Heart left ventricle (tissue), 16 donors: ENCODE results near the gene FAM227A. TPM values are rescaled to one million over a fixed set of nuclear protein-coding genes. Genes with fewer than 3 reads are reported as not detected.

Experiments used
- ATAC-seq, 4 donors: fragments of 200-7000 bp; cut with Tn5 transposase; one replicate each; pipeline ENCODE4 v1.9.1; 2020 to 2022; ENCODE audit warnings: moderate library complexity in 4 of 4, mild to moderate bottlenecking in 3 of 4, moderate number of reproducible peaks in 1 of 4
- DNase-seq, 5 donors: peaks; one replicate each; pipeline ENCODE4 v3.0.0-alpha.2; 2020
- H3K27ac ChIP-seq, 12 donors: fragments of 200-600 bp; sonication (generic) in 4 of 12; one replicate each; pipeline versions ENCODE4 v1.5.0 to v1.8.0; 2016 to 2022; ENCODE audit warnings: mild to moderate bottlenecking in 2 of 12
- H3K27me3 ChIP-seq, 9 donors: fragments of 200-600 bp; sonication (generic) in 2 of 9; one replicate each; pipeline versions ENCODE4 v1.5.1 to v1.8.0; 2016 to 2022; ENCODE audit warnings: mild to moderate bottlenecking in 3 of 9
- H3K36me3 ChIP-seq, 9 donors: fragments of 200-600 bp; sonication (generic) in 2 of 9; one replicate each; pipeline versions ENCODE4 v1.5.0 to v1.8.0; 2018 to 2022; ENCODE audit warnings: mild to moderate bottlenecking in 2 of 9
- H3K4me1 ChIP-seq, 12 donors: fragments of 200-600 bp; sonication (generic) in 4 of 12; one replicate each; pipeline versions ENCODE4 v1.5.0 to v1.8.0; 2016 to 2022; ENCODE audit warnings: mild to moderate bottlenecking in 3 of 12
- H3K4me3 ChIP-seq, 12 donors: fragments of 200-600 bp; sonication (generic) in 4 of 12; one replicate each; pipeline versions ENCODE4 v1.5.0 to v1.8.0; 2017 to 2022; ENCODE audit warnings: mild to moderate bottlenecking in 9 of 12, moderate library complexity in 4 of 12
- H3K9me3 ChIP-seq, 12 donors: fragments of 200-600 bp; sonication (generic) in 4 of 12; one replicate each; pipeline versions ENCODE4 v1.5.0 to v1.8.0; 2016 to 2022; ENCODE audit warnings: mild to moderate bottlenecking in 1 of 12
- CTCF ChIP-seq, 12 donors: fragments of 200-600 bp; sonication (generic) in 4 of 12; IDR thresholded peaks; one replicate each; pipeline versions ENCODE4 v1.5.0 to v1.8.0; 2018 to 2022; ENCODE audit warnings: antibody characterized with exemption in 12 of 12, mild to moderate bottlenecking in 5 of 12
- POLR2A ChIP-seq, 2 donors: fragments of 450-650 bp; IDR thresholded peaks; one replicate each; pipeline ENCODE4 v1.6.1; 2017; ENCODE audit warnings: antibody characterized with exemption in 2 of 2, mild to moderate bottlenecking in 2 of 2, moderate library complexity in 2 of 2
- WGBS, 4 donors: extraction: QIAGEN DNeasy Blood & Tissue Kit in 2 of 4; methylation state at CpG; one replicate each; pipeline versions ENCODE4 v1.1.5 to v1.1.7; 2013 to 2018; 5-methylcytosine and 5-hydroxymethylcytosine counted together
- intact Hi-C, 10 donors: fragments of 100-400 bp; cut with DNase I; formaldehyde crosslinking; loops; one replicate each; pipeline versions ENCODE4 v1.11.1 to v1.14.2; 2022
- polyA plus RNA-seq, 2 donors: library from polyadenylated mRNA; stranded (reverse); fragments of 200-250 nt; gene quantifications; one replicate each; pipeline ENCODE4 v1.2.3, GENCODE V29; 2013
- total RNA-seq, 9 donors: library from RNA; depleted of rRNA in 2 of 9; stranded (reverse); fragments of >200 nt in 2 of 9; fragmentation: NEBNext Ultra II Directional in 3 of 9; extraction: Animal tissue kit (Norgen Biotek cat#: 25700) in 3 of 9; gene quantifications; one replicate each; pipeline versions ENCODE4 v1.1.0 to v1.2.4, GENCODE V29; 2016 to 2023
- donor health status: ischemic (EF 13 %, LVEDD 7.1; RV severe dilation, severe dysfunction).
- donor health status: healthy with polysubstance abuse.
- donor health status: DM: no; HTN: yes; CAD: no.
- donor health status: DM: no; HTN: no; CAD: no.
- donor health status: ischemic (EF 25% LVEDD 6.9; RV normal size, moderate dysfunction).
- donor health status: ischemic (EF 25% LVEDD 5.7; RV mildly dilated, moderate dysfunction).
- donor health status: healthy.
- donor health status: DM: yes; HTN: yes; CAD: no.
- donor health status: ischemic (EF 35%, LVEDD 5.7; RV mildly dilated, moderate dysfunction).
- donor health status: nonischemic (EF 11% LVEDD 7.7; RV severe dilation, severe dysfunction).
- donor health status: DM: yes; HTN: yes; CAD: no.
- donor health status: PGD.
- donor health status: ischemic (EF 29% LVEDD 5.4; RV normal size, mild dysfunction).
- donor health status: nonischemic (EF 23%, LVEDD 6.1; RV moderate dilation, normal function).

Gene FAM227A
- total and polyA plus RNA-seq, 11 donors, result 0.16 to 1.0 (median 0.36) TPM

GRCh38 chr22:38638728-38639127, 17.5 kb downstream of the FAM227A start:
- H3K27me3 ChIP-seq, result no peaks in the 10 kb centered on the region
- intact Hi-C loops, result no loop called here
- no peak overlapping the region for H3K27ac ChIP-seq
- DNase-seq (no peak), ATAC-seq (no peak)
- no peaks in the 10 kb centered on the region for H3K9me3 ChIP-seq
- H3K36me3 ChIP-seq, result peaks cover 0 to 2% (median 0%) of the 10 kb centered on the region in 9 donors
- WGBS, 4 donors, result 54 to 60% (median 57%) methylated on average over 3 of the region's 3 CpGs
- TF ChIP-seq CTCF (IDR thresholded peaks at IDR 0.05) (no peak), POLR2A (IDR thresholded peaks at IDR 0.05) (no peak)
- H3K4me3 ChIP-seq, result no peak overlapping the region
- H3K4me1 ChIP-seq, result no peaks in the 10 kb centered on the region

GRCh38 chr22:38638216-38638615, 18.0 kb downstream of the FAM227A start:
- 75 to 86% (median 81%) methylated on average over 2 of the region's 2 CpGs for WGBS, 4 donors
- intact Hi-C loops, result no loop called here
- ATAC-seq (no peak), DNase-seq (no peak)
- TF ChIP-seq POLR2A (IDR thresholded peaks at IDR 0.05) (no peak), CTCF (IDR thresholded peaks at IDR 0.05) (no peak)
- no peaks in the 10 kb centered on the region for H3K27me3 ChIP-seq
- H3K4me3 ChIP-seq, result no peak overlapping the region
- H3K4me1 ChIP-seq, result no peaks in the 10 kb centered on the region
- H3K9me3 ChIP-seq, result no peaks in the 10 kb centered on the region
- no peak overlapping the region for H3K27ac ChIP-seq
- H3K36me3 ChIP-seq, result peaks cover 0 to 2% (median 0%) of the 10 kb centered on the region in 9 donors

- no peak for ATAC-seq
- DNase-seq, result no peak
- H3K36me3 ChIP-seq, result peaks cover 0 to 2% (median 0%) of the 10 kb centered on the region in 9 donors
- peaks cover 0 to 3% (median 0%) of the 10 kb centered on the region in 12 donors for H3K4me1 ChIP-seq
- no peak overlapping the region for H3K4me3 ChIP-seq
- no peaks in the 10 kb centered on the region for H3K27me3 ChIP-seq
- H3K9me3 ChIP-seq, result no peaks in the 10 kb centered on the region
- TF ChIP-seq POLR2A (IDR thresholded peaks at IDR 0.05) (no peak), CTCF (IDR thresholded peaks at IDR 0.05) (no peak)
- H3K27ac ChIP-seq, result no peak overlapping the region
- intact Hi-C loops, result no loop called here
- WGBS, 4 donors, result 87 to 100% (median 88%) methylated on average over 3 of the region's 3 CpGs
Measured at GRCh38 chr22:38632528-38632927, 23.7 kb downstream of the FAM227A start.

DNA sequence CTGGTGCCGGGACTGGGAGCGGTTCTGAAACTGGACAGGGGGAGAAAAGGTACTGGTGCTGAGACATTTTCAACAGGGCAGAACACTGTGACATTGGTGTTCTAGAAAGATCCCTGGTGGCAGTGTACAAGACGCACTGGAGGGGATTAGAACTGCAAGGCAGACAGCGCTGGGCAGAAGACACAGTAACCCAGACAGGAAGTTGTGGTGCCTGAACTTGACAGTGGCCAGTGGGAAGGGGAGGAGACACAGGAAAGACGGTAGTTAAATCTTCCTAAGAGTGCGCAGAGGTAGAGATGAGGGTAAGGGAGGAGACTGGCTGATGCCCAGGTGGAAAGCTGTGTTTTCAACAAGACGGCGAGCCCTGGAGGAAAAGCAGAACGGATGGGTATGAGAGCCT, 24.5 kb downstream of the FAM227A start:
- Histone ChIP-seq H3K4me1 (peaks cover 0 to 3% (median 0%) of the 10 kb centered on the region in 12 donors), H3K4me3 (no peak overlapping the region), H3K27ac (no peak overlapping the region), H3K36me3 (peaks cover 0 to 2% (median 0%) of the 10 kb centered on the region in 9 donors), H3K27me3 (no peaks in the 10 kb centered on the region), H3K9me3 (no peaks in the 10 kb centered on the region)
- TF ChIP-seq CTCF (IDR thresholded peaks at IDR 0.05), result no peak
- no peak for TF ChIP-seq POLR2A (IDR thresholded peaks at IDR 0.05)
- no peak for DNase-seq
- no peak for ATAC-seq
- WGBS, 4 donors, result 83 to 84% (median 84%) methylated on average over 9 of the region's 9 CpGs
- intact Hi-C loops, result no loop called here
